GM21390 (cell line): ENCODE data around the gene ARPP21.

Experiments
- ATAC-seq: cut with Tn5 transposase; IDR thresholded peaks from one replicate; pipeline ENCODE4 v1.9.1; 2021; ENCODE audit not compliant: unreplicated experiment

The ARPP21 gene

GRCh38 chr3:35641331-35641730, 2.0 kb downstream of the ARPP21 start:
- ATAC-seq, result no peak

DNA sequence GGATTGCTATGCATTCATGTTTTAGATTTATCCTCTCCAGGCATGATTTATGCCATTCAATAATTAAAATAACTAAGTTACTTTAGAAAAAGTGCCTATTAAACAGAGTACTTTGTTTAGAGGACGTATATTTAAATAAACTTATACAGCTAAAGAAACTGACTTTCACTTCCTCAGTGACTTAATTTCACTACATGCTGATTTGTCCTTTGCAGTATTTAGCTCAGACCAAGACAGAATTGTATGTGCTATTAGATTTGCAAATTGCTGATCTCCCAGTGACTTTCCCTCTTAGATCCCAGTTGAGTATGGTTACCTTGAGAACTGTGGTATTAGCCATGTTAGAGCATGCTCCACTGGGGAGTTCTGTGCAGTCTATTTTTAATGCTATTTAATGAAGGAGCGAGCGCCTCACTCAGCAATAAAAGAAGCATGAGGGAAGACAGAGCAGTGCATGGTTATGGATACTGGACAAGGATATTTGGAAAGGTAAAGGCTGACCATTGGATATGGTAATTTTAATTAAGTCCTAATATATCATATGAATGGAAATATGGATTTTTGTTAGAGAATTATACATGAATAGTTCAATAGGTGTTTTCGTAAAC, 2.7 kb downstream of the ARPP21 start:
- ATAC-seq, result no peak

GRCh38 chr3:35643495-35643894, 4.2 kb downstream of the ARPP21 start:
- no peak for ATAC-seq

- no peak for ATAC-seq
These were observed 5.1 kb downstream of the ARPP21 start for GRCh38 chr3:35644451-35644850.

DNA sequence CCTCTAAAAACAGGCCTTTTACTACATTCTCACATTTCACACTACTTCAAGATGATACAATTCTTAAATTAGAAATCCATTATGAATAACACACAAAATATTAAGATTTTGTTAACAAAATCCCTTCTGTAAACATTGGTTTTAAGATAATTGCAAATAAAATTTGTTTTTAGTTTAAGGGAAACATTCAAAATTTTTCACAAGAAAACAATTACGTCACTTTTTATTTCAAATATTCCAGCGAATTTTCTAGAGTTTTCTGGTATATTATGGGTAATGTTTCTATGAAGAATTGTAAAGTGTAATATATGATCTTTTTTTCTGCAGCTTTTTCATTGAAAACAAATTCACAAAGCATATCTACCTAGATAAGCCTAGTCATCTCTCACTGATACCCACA, 5.9 kb downstream of the ARPP21 start:
- no peak for ATAC-seq

DNA sequence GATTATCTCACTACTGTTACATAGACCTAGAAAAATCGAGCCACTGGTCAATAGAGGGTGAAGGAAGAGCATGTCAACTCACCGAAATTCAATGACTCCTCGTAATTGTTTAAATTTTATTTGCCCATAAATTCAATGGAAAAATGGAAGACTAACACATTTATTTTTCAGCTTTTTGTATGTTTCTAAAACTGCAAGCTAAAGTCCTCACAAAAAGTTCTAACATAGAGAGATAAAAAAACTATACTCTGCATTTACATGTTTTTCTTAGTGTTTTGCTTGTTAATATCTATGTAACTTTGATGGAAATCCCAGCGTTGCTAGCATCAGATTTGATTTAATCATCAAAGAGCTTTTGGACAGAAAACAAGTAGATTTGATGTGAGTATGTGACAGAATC, 6.8 kb downstream of the ARPP21 start:
- no peak for ATAC-seq

DNA sequence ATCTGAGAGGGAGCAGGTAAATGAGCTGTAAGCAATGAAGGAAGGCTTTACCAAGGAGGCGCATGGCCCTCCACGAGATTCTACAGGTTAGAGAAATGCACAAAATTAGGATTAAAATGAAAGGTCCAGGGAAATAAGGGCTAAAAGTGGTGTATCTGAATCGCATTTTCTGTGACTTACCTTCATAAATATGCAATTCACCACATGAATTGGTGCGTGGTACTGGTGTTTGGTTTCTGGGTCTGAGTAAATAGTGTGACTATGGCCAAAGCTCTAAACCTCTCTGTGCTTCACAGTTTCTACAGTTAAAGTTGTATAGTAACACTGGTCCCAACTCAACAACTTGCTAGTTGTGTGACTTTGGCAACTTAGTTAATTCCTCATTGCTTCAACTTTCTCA, 8.1 kb downstream of the ARPP21 start:
- no peak for ATAC-seq

DNA sequence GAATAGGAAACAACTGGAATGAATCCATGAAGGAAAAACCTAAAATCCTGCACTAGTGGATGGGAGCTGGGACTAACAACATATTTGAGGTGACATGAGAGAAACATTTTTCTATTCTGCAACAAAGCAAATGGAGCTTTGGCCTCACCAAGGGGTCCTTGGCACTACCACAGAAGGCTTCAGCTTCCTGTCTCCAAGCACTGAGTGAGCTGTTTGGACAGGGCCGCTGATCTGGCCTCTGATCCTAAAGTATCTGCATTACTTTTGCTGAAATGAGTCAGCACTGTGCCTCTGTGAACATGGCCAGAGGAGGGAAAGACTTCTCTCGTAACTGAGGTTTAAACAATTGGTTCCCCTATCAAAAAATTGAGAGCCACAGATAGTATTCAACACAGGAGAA, 9.0 kb downstream of the ARPP21 start:
- ATAC-seq, result no peak

DNA sequence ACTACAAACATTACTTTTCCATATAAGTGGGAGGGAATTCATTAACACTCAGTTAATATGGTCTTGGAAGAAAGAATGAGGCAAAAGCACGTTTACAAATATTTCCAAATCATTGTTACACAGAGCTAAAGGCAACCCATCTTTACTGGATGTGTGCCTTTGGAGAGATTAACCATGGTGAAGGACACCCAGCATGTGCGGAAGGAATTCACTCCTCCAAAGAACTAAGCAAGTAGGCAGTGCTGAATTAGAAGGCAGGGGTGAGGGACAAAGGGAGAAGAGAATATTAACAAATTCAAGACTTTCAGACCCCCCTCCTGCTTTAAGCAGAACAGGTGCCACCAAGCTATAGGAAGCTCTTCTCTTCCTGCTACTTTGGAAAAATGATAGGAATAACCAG, 10.1 kb downstream of the ARPP21 start:
- no peak for ATAC-seq

- no peak for ATAC-seq
These were observed 12.1 kb downstream of the ARPP21 start for GRCh38 chr3:35651426-35651825.

DNA sequence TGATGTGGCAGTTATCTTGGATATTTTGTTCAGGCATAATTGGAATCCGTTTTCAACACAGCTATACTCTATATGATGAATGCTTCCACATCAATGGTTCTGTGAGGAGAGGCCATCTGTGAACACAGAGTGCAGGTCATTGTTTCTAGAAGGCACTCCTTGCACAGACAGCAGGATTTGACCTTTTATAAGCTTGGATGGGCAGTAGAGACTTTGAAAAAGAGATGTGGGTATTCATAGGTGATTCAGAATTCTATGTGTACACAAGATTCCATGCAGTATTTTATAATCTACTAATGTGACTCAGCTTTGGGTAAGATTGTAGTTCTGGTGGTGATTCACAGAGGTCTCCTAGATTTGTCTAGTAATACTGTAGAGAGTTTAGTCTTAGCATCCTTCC, 12.5 kb downstream of the ARPP21 start:
- ATAC-seq, result no peak

DNA sequence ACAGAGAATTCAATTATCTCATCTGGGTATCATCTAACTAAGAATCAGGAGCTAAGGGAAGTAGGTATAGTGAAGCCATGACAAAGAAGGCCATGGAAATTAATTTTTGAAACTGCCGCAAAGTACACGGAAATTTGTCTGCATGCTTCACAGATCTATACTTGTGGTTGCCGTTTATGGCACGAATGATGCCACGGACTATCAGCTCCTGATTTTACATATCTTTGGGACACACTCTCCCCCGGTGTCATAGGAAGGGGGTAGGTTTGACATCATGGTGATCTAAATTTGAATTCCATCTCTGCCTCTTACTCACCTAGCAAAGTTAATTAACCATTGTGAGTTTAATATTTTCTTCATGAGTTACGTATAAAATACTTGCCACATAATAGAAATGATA, 14.0 kb downstream of the ARPP21 start:
- no peak for ATAC-seq

DNA sequence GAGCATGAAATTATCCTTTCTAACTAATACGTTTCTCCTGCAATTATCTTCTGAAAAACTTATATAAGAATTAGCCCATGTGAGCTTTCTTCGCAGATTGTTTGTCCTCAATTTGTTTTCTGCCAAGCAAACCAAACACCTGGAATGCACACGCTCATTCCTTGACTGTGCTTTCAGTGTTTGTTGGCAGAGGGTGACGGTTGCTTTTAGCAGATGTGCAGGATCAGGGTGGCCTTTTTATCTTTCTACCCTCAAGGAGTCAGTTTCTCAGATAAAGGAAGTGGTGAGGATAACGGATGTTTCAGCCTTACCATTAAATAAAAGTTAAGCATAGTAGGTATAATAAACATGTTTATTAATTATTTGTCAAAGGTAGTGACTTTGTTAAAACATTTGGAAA, 15.2 kb downstream of the ARPP21 start:
- no peak for ATAC-seq

DNA sequence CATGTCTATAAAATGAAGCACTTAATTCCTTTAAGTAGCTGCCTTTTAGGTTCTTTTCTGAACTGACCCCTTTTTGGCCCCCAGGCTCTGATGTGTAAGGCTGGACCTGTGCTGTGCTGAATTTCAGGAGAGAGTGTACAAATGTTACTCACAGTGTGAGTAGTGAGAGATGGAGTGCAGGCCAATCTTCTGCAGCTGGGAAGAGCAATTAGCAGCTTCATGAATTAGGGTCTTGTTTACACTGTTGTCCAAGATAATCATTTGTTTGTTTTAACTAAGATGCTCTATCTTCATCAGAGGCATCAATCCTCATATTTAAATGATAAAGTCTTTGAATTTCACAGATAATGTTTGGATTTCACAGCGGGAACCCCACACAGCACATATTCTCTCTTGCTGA, 19.4 kb downstream of the ARPP21 start:
- no peak for ATAC-seq

DNA sequence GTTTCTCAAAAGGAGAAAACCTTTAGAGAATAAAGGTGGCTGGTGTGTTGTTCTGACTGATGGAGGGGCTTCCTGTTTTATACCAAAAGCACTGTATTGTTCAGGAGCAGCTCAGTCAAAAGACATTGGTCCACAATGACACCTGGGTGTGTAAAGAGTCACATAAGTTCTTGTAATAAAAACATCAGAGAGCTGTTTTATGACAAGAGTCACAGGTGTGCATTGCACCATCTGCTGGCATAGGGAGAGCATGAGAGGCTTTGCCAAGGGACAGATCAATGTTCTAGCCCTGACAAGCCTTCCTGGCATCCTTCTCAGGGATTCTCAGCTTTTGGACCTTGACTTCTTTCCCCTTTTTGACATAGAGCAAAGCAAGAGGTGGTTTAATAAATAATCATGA, 20.4 kb downstream of the ARPP21 start:
- no peak for ATAC-seq

- ATAC-seq, result no peak
These were observed 24.1 kb downstream of the ARPP21 start for GRCh38 chr3:35663471-35663870.

GRCh38 chr3:35664460-35664919, 25.2 kb downstream of the ARPP21 start:
- peak; percentile 87 for ATAC-seq

DNA sequence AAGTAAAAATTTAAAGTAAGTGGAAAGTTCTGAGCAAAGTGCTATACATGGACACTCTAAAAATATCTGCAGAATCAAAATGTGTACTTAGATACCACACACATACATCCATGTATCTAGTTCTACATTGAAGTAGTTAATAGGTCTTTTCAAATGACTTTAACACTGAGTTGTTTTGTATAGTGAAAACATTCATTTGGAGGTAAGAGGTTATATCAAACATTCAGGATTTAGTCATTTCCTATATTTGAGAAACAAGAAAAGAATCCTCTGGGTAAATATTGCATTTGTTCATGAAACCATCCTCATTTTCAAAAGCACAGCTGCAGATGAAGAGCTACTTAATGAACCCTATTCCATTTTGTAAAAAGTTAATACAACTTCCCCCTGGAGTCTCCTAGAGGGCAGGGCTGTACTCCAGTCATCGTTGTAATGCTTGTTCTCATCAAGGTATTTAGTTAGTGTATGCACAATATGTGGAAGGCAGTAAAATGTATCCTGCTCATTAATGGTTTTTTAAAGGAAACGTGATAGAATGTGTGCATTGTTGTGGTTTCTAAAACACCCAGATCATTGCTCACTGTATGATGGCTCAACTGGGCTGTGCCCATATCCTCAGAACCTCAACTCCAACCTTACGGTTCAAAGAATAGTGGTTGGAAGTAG, 26.2 kb downstream of the ARPP21 start:
- ATAC-seq, result no peak

GRCh38 chr3:35666888-35667287, 27.6 kb downstream of the ARPP21 start:
- ATAC-seq, result no peak

DNA sequence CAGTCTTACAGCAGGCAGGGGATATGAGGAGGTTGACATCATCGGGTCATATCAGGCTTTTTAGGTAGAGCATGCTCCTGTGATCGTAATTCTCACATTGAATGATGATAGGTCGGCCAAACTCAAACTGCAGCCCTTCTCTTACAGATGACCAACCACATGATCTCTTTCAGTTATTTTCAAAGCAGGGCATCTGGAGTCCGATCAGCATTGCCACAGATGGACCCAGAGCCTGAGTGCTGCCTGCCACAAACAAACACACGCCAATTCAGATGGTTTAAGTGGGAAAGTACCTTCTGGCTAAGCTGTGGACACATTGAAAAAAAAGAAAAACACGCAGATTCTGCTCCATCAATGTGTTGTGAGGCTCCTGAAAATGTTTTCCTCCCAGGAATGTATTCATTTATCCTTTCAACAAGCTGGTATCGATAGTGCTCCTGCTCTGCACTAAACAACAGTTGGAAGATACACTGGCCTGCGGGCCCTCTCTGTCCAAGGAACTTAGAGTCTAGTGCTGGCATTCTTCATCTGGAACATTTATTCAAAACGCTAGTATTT, 31.2 kb downstream of the ARPP21 start:
- no peak for ATAC-seq

DNA sequence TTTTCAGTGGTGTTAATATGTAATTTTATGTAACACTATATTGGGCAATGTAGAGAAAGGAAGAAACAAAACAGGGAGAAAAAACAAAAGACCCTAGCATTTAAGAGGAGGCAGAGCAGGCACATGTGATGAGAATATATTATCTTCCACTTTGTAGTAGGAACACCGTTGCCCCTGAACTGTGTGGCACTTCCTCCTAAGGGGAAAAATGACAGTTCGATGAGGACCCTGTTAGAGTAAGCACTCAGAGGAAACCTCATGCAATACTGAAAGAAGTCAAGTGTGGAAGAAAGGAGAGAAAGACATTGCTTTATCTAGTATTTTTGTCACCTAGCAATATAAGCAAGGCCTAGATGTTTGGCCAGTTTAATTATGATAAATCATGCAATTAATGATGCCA, 32.2 kb downstream of the ARPP21 start:
- no peak for ATAC-seq

DNA sequence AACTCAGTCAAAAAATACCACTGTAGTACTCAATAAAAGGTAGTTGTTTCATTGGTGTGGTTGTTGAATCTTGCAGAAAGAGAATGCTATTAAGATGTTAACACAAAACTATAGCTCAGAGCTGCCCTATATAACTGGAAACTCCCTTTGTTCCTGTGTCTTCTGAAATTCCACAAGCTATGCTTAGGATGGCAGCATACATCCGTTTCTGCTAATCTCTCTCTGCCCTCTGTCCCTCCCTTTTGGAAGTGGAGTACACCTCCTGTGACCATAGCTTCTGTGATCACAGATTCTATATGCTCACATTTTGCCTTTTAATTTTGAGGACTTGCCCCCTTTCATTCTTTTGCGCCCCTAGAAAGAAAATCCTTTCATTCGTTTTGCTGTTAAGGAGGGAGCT, 33.7 kb downstream of the ARPP21 start:
- ATAC-seq, result no peak
